ENCODE results near the gene SMIM7.

Gene SMIM7

GRCh38 chr19:16605553-16605994, 54.4 kb downstream of the SMIM7 start:
- 92% methylated on average over 8 of the region's 8 CpGs for WGBS

GRCh38 chr19:16605115-16605514, 54.8 kb downstream of the SMIM7 start:
- no peak overlapping the region for H3K9ac ChIP-seq (ENCODE audit: low read depth, low read length)
- H3K4me3 ChIP-seq (ENCODE audit: low read length): no peak overlapping the region
- H3K36me3 ChIP-seq (ENCODE audit: insufficient read depth, low read length): no peaks in the 10 kb centered on the region
- no peaks in the 10 kb centered on the region for H3K4me1 ChIP-seq (ENCODE audit: insufficient read depth, low read length)
- WGBS: 93% methylated on average over 3 of the region's 3 CpGs
- no peak overlapping the region for H3K27ac ChIP-seq (ENCODE audit: low read depth, low read length)
- no peaks in the 10 kb centered on the region for H3K27me3 ChIP-seq (ENCODE audit: insufficient read depth, low read length)
- no peaks in the 10 kb centered on the region for H3K9me3 ChIP-seq (ENCODE audit: insufficient read depth, low read depth, low read length)

More at GRCh38 chr19:16605553-16605994, 54.4 kb downstream of the SMIM7 start:
- Histone ChIP-seq H3K9me3 (ENCODE audit: insufficient read depth, low read depth, low read length) (no peaks in the 10 kb centered on the region), H3K36me3 (ENCODE audit: insufficient read depth, low read length) (no peaks in the 10 kb centered on the region), H3K4me1 (ENCODE audit: insufficient read depth, low read length) (no peaks in the 10 kb centered on the region), H3K4me3 (ENCODE audit: low read length) (no peak overlapping the region), H3K9ac (ENCODE audit: low read depth, low read length) (no peak overlapping the region; the same call in 1 of the 2 replicates), H3K27me3 (ENCODE audit: insufficient read depth, low read length) (no peaks in the 10 kb centered on the region), H3K27ac (ENCODE audit: low read depth, low read length) (no peak overlapping the region)

- WGBS: 97% methylated on average over 6 of the region's 6 CpGs
- no peak overlapping the region for H3K27ac ChIP-seq (ENCODE audit: low read depth, low read length)
- no peaks in the 10 kb centered on the region for H3K4me1 ChIP-seq (ENCODE audit: insufficient read depth, low read length)
These were observed 55.3 kb downstream of the SMIM7 start for GRCh38 chr19:16604615-16605014.

GRCh38 chr19:16603090-16603489, 56.9 kb downstream of the SMIM7 start:
- Histone ChIP-seq H3K4me3 (ENCODE audit: low read length) (no peak overlapping the region), H3K27ac (ENCODE audit: low read depth, low read length) (no peak overlapping the region), H3K27me3 (ENCODE audit: insufficient read depth, low read length) (no peaks in the 10 kb centered on the region), H3K36me3 (ENCODE audit: insufficient read depth, low read length) (no peaks in the 10 kb centered on the region), H3K9ac (ENCODE audit: low read depth, low read length) (no peak overlapping the region), H3K9me3 (ENCODE audit: insufficient read depth, low read depth, low read length) (no peaks in the 10 kb centered on the region), H3K4me1 (ENCODE audit: insufficient read depth, low read length) (no peaks in the 10 kb centered on the region)
- 94% methylated on average over 3 of the region's 3 CpGs for WGBS

More at GRCh38 chr19:16604615-16605014, 55.3 kb downstream of the SMIM7 start:
- Histone ChIP-seq H3K9ac (ENCODE audit: low read depth, low read length) (no peak overlapping the region), H3K36me3 (ENCODE audit: insufficient read depth, low read length) (no peaks in the 10 kb centered on the region), H3K4me3 (ENCODE audit: low read length) (no peak overlapping the region), H3K27me3 (ENCODE audit: insufficient read depth, low read length) (no peaks in the 10 kb centered on the region), H3K9me3 (ENCODE audit: insufficient read depth, low read depth, low read length) (no peaks in the 10 kb centered on the region)

GRCh38 chr19:16601378-16602052, 58.4 kb downstream of the SMIM7 start:
- no peak overlapping the region for H3K4me3 ChIP-seq (ENCODE audit: low read length)
- no peaks in the 10 kb centered on the region for H3K27me3 ChIP-seq (ENCODE audit: insufficient read depth, low read length)
- no peaks in the 10 kb centered on the region for H3K9me3 ChIP-seq (ENCODE audit: insufficient read depth, low read depth, low read length)
- H3K4me1 ChIP-seq (ENCODE audit: insufficient read depth, low read length): no peaks in the 10 kb centered on the region
- WGBS: 92% methylated on average over 20 of the region's 20 CpGs
- no peak overlapping the region for H3K27ac ChIP-seq (ENCODE audit: low read depth, low read length)
- no peak overlapping the region for H3K9ac ChIP-seq (ENCODE audit: low read depth, low read length)
- H3K36me3 ChIP-seq (ENCODE audit: insufficient read depth, low read length): no peaks in the 10 kb centered on the region

GRCh38 chr19:16600824-16601223, 59.1 kb downstream of the SMIM7 start:
- Histone ChIP-seq H3K27ac (ENCODE audit: low read depth, low read length) (no peak overlapping the region), H3K4me3 (ENCODE audit: low read length) (no peak overlapping the region), H3K27me3 (ENCODE audit: insufficient read depth, low read length) (no peaks in the 10 kb centered on the region), H3K9me3 (ENCODE audit: insufficient read depth, low read depth, low read length) (no peaks in the 10 kb centered on the region), H3K9ac (ENCODE audit: low read depth, low read length) (no peak overlapping the region), H3K36me3 (ENCODE audit: insufficient read depth, low read length) (no peaks in the 10 kb centered on the region), H3K4me1 (ENCODE audit: insufficient read depth, low read length) (no peaks in the 10 kb centered on the region)
- 94% methylated on average over 5 of the region's 5 CpGs for WGBS

- H3K36me3 ChIP-seq (ENCODE audit: insufficient read depth, low read length): no peaks in the 10 kb centered on the region
- H3K9ac ChIP-seq (ENCODE audit: low read depth, low read length): no peak overlapping the region; the same call in 1 of the 2 replicates
- no peaks in the 10 kb centered on the region for H3K9me3 ChIP-seq (ENCODE audit: insufficient read depth, low read depth, low read length)
- H3K27ac ChIP-seq (ENCODE audit: low read depth, low read length): no peak overlapping the region
- no peak overlapping the region for H3K4me3 ChIP-seq (ENCODE audit: low read length)
- 92% methylated on average over 6 of the region's 6 CpGs for WGBS
- no peaks in the 10 kb centered on the region for H3K27me3 ChIP-seq (ENCODE audit: insufficient read depth, low read length)
- H3K4me1 ChIP-seq (ENCODE audit: insufficient read depth, low read length): no peaks in the 10 kb centered on the region
These were observed 60.1 kb downstream of the SMIM7 start for GRCh38 chr19:16599655-16600346.

GRCh38 chr19:16598848-16599247, 61.1 kb downstream of the SMIM7 start:
- Histone ChIP-seq H3K4me3 (ENCODE audit: low read length) (no peak overlapping the region), H3K9ac (ENCODE audit: low read depth, low read length) (no peak overlapping the region), H3K27me3 (ENCODE audit: insufficient read depth, low read length) (no peaks in the 10 kb centered on the region), H3K9me3 (ENCODE audit: insufficient read depth, low read depth, low read length) (no peaks in the 10 kb centered on the region), H3K4me1 (ENCODE audit: insufficient read depth, low read length) (no peaks in the 10 kb centered on the region), H3K36me3 (ENCODE audit: insufficient read depth, low read length) (no peaks in the 10 kb centered on the region), H3K27ac (ENCODE audit: low read depth, low read length) (no peak overlapping the region)
- WGBS: 96% methylated on average over 4 of the region's 4 CpGs

- Histone ChIP-seq H3K4me3 (ENCODE audit: low read length) (no peak overlapping the region), H3K4me1 (ENCODE audit: insufficient read depth, low read length) (peaks cover 12% of the 10 kb centered on the region), H3K9me3 (ENCODE audit: insufficient read depth, low read depth, low read length) (no peaks in the 10 kb centered on the region), H3K36me3 (ENCODE audit: insufficient read depth, low read length) (no peaks in the 10 kb centered on the region), H3K9ac (ENCODE audit: low read depth, low read length) (no peak overlapping the region), H3K27ac (ENCODE audit: low read depth, low read length) (no peak overlapping the region), H3K27me3 (ENCODE audit: insufficient read depth, low read length) (no peaks in the 10 kb centered on the region)
- 97% methylated on average over 9 of the region's 9 CpGs for WGBS
These were observed 63.5 kb downstream of the SMIM7 start for GRCh38 chr19:16596399-16596798.

Data from HUES64 (cell line).